ENCODE data around the gene BCHE. TPM values are rescaled to one million over a fixed set of nuclear protein-coding genes. Genes with fewer than 3 reads are reported as not detected.
A peak's percentile ranks its signal among the peaks of the same experiment; 100 is the strongest.

BCHE gene
- total RNA-seq, 1 experiment from 2014 or later: 22.4 TPM

- DNase-seq (ENCODE audit: low spot score): no peak
- Histone ChIP-seq H3K36me3 (ENCODE audit: insufficient read depth, low read length, poor library complexity, severe bottlenecking) (no peaks in the 10 kb centered on the region), H3K27ac (ENCODE audit: low read depth, low read length, poor library complexity, severe bottlenecking) (no peak overlapping the region), H3K4me3 (ENCODE audit: low read depth, low read length, poor library complexity, severe bottlenecking) (no peak overlapping the region), H3K4me1 (ENCODE audit: insufficient read depth, low read length, poor library complexity, severe bottlenecking) (peaks cover 7% of the 10 kb centered on the region), H3K27me3 (replicated peaks; ENCODE audit: insufficient read depth, low read depth, low read length, poor library complexity) (no peaks in the 10 kb centered on the region), H3K9me3 (ENCODE audit: low read depth, low read length, poor library complexity, severe bottlenecking) (no peaks in the 10 kb centered on the region)
- intact Hi-C loops (cut with micrococcal nuclease; ENCODE audit: unreplicated experiment): loop anchor here (5.0 to 10.0 kb wide), 2 partner anchors 601 to 1177 kb away; no protein-coding TSS in a partner anchor
- no peak for TF ChIP-seq EZH2 (IDR thresholded peaks at IDR 0.05; ENCODE audit: borderline replicate concordance, low read depth, low read length, poor library complexity, severe bottlenecking)
- no peak for TF ChIP-seq CTCF (conservative IDR thresholded peaks at IDR 0.05; ENCODE audit: low read depth, low read length)
- POLR2A ChIA-PET (ENCODE audit: low non-redundant PET): interaction anchor here (0.6 kb wide), 1 partner anchor 229 kb away, joined by 3 read pairs; no protein-coding TSS in a partner anchor
- CTCF ChIA-PET: no interaction called here
- BruUV-seq (replicated peaks): no TSS peak
Measured at GRCh38 chr3:165855581-165855980, 18.4 kb upstream of the BCHE start.

- peak; percentile 49 for DNase-seq (ENCODE audit: low spot score)
- Histone ChIP-seq H3K9me3 (ENCODE audit: low read depth, low read length, poor library complexity, severe bottlenecking) (no peaks in the 10 kb centered on the region), H3K27ac (ENCODE audit: low read depth, low read length, poor library complexity, severe bottlenecking) (no peak overlapping the region), H3K36me3 (ENCODE audit: insufficient read depth, low read length, poor library complexity, severe bottlenecking) (no peaks in the 10 kb centered on the region), H3K4me3 (ENCODE audit: low read depth, low read length, poor library complexity, severe bottlenecking) (no peak overlapping the region), H3K27me3 (replicated peaks; ENCODE audit: insufficient read depth, low read depth, low read length, poor library complexity) (no peaks in the 10 kb centered on the region), H3K4me1 (ENCODE audit: insufficient read depth, low read length, poor library complexity, severe bottlenecking) (peaks cover 7% of the 10 kb centered on the region)
- no TSS peak for BruUV-seq (replicated peaks)
- intact Hi-C loops (cut with micrococcal nuclease; ENCODE audit: unreplicated experiment): loop anchor here (5.0 to 10.0 kb wide), 3 partner anchors 600 to 1498 kb away; no protein-coding TSS in a partner anchor
- TF ChIP-seq CTCF (conservative IDR thresholded peaks at IDR 0.05; ENCODE audit: low read depth, low read length) (peak; percentile 70), EZH2 (IDR thresholded peaks at IDR 0.05; ENCODE audit: borderline replicate concordance, low read depth, low read length, poor library complexity, severe bottlenecking) (no peak)
- CTCF ChIA-PET: no interaction called here
- POLR2A ChIA-PET (ENCODE audit: low non-redundant PET): no interaction called here
Measured at GRCh38 chr3:165854696-165855095, 17.5 kb upstream of the BCHE start.

- no peak for DNase-seq (ENCODE audit: low spot score)
- H3K27me3 ChIP-seq (replicated peaks; ENCODE audit: insufficient read depth, low read depth, low read length, poor library complexity): no peaks in the 10 kb centered on the region
- no peak overlapping the region for H3K27ac ChIP-seq (ENCODE audit: low read depth, low read length, poor library complexity, severe bottlenecking)
- no peak overlapping the region for H3K4me3 ChIP-seq (ENCODE audit: low read depth, low read length, poor library complexity, severe bottlenecking)
- BruUV-seq (replicated peaks): no TSS peak
- intact Hi-C loops (cut with micrococcal nuclease; ENCODE audit: unreplicated experiment): loop anchor here (5.0 to 10.0 kb wide), 2 partner anchors 598 to 1500 kb away; no protein-coding TSS in a partner anchor
- H3K4me1 ChIP-seq (ENCODE audit: insufficient read depth, low read length, poor library complexity, severe bottlenecking): peaks cover 7% of the 10 kb centered on the region
- H3K36me3 ChIP-seq (ENCODE audit: insufficient read depth, low read length, poor library complexity, severe bottlenecking): no peaks in the 10 kb centered on the region
- CTCF ChIA-PET: no interaction called here
- POLR2A ChIA-PET (ENCODE audit: low non-redundant PET): no interaction called here
- H3K9me3 ChIP-seq (ENCODE audit: low read depth, low read length, poor library complexity, severe bottlenecking): no peaks in the 10 kb centered on the region
- TF ChIP-seq EZH2 (IDR thresholded peaks at IDR 0.05; ENCODE audit: borderline replicate concordance, low read depth, low read length, poor library complexity, severe bottlenecking) (no peak), CTCF (conservative IDR thresholded peaks at IDR 0.05; ENCODE audit: low read depth, low read length) (no peak)
Measured at GRCh38 chr3:165852711-165853110, 15.5 kb upstream of the BCHE start.
